Measurements from ENCODE around the gene PPFIA2.

Gene PPFIA2

GRCh38 chr12:81441629-81442028, 317.5 kb downstream of the PPFIA2 start:
- DNase-seq (ENCODE audit: low read depth), result no peak

- DNase-seq (ENCODE audit: low read depth), result no peak
These were observed 319.1 kb downstream of the PPFIA2 start for GRCh38 chr12:81440001-81440400.

GRCh38 chr12:81439344-81439743, 319.8 kb downstream of the PPFIA2 start:
- DNase-seq (ENCODE audit: low read depth), result no peak

- no peak for DNase-seq (ENCODE audit: low read depth)
These were observed 342.1 kb downstream of the PPFIA2 start for GRCh38 chr12:81417056-81417455.

GRCh38 chr12:81416571-81416970, 342.6 kb downstream of the PPFIA2 start:
- DNase-seq (ENCODE audit: low read depth), result no peak

GRCh38 chr12:81414441-81414840, 344.7 kb downstream of the PPFIA2 start:
- DNase-seq (ENCODE audit: low read depth), result no peak

GRCh38 chr12:81412940-81413339, 346.2 kb downstream of the PPFIA2 start:
- no peak for DNase-seq (ENCODE audit: low read depth)

- no peak for DNase-seq (ENCODE audit: low read depth)
These were observed 355.8 kb downstream of the PPFIA2 start for GRCh38 chr12:81403348-81403747.

GRCh38 chr12:81401241-81401640, 357.9 kb downstream of the PPFIA2 start:
- no peak for DNase-seq (ENCODE audit: low read depth)

GRCh38 chr12:81400024-81400423, 359.1 kb downstream of the PPFIA2 start:
- no peak for DNase-seq (ENCODE audit: low read depth)

GRCh38 chr12:81395431-81395830, 363.7 kb downstream of the PPFIA2 start:
- DNase-seq (ENCODE audit: low read depth), result no peak

GRCh38 chr12:81389550-81390099, 369.5 kb downstream of the PPFIA2 start:
- DNase-seq (ENCODE audit: low read depth), result no peak

- DNase-seq (ENCODE audit: low read depth), result no peak
These were observed 373.0 kb downstream of the PPFIA2 start for GRCh38 chr12:81386101-81386500.

- no peak for DNase-seq (ENCODE audit: low read depth)
These were observed 377.2 kb downstream of the PPFIA2 start for GRCh38 chr12:81381951-81382350.

- no peak for DNase-seq (ENCODE audit: low read depth)
These were observed 380.4 kb downstream of the PPFIA2 start for GRCh38 chr12:81378601-81379285.

GRCh38 chr12:81377771-81378170, 381.4 kb downstream of the PPFIA2 start:
- DNase-seq (ENCODE audit: low read depth), result no peak

GRCh38 chr12:81375969-81376368, 383.2 kb downstream of the PPFIA2 start:
- no peak for DNase-seq (ENCODE audit: low read depth)

GRCh38 chr12:81370456-81370855, 388.7 kb downstream of the PPFIA2 start:
- no peak for DNase-seq (ENCODE audit: low read depth)

GRCh38 chr12:81369175-81369574, 390.0 kb downstream of the PPFIA2 start:
- DNase-seq (ENCODE audit: low read depth), result no peak

- DNase-seq (ENCODE audit: low read depth), result no peak
These were observed 393.9 kb downstream of the PPFIA2 start for GRCh38 chr12:81365284-81365683.

- DNase-seq (ENCODE audit: low read depth), result no peak
These were observed 398.2 kb downstream of the PPFIA2 start for GRCh38 chr12:81360916-81361315.

- no peak for DNase-seq (ENCODE audit: low read depth)
These were observed 399.4 kb downstream of the PPFIA2 start for GRCh38 chr12:81359736-81360135.

GRCh38 chr12:81354327-81354932, 404.7 kb downstream of the PPFIA2 start:
- DNase-seq (ENCODE audit: low read depth), result no peak

- DNase-seq (ENCODE audit: low read depth), result no peak
These were observed 408.8 kb downstream of the PPFIA2 start for GRCh38 chr12:81350309-81350708.
